Measurements from ENCODE around the gene SHROOM4.

The SHROOM4 gene

DNA sequence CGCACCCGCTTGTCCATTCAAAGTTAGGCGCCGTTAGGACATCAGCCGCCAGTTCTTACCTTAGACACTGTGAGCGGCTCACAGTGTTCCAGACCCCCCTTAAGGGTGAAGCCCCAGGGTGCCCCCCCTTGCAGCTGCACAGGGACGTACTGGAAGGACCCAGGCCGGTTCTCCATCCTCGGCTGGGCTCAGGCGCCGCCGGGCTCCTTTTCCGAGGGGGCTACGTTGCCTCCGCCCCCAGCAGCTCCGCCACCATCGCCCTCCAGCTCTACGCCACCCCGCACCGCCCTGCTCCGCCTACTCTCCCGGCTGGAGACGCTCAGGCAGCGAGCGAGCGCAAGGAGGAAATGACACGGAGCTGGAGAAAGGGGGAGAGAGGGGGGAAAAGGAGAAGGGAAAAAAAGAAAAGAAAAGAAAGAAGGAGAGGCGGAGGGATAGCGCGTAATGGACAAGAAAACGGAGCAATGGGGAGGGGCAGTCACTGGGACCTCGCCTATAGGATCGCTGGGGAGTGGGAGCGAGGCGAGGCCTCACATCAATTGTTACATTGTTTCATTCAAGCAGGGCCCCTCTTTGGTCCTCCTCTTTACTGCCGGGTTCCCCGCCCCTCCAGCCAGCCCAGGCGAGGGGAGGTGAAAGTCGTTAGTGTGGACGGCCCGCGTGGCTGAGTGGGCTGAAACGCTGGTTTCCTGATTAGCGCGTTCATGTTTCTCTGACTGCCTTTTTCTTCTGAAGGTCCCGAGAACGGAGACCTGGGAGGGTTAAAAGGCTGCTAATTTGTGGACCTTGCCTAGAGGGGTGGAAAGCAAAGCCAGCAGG lies at the start of gene SHROOM4:
TSS of gene SHROOM4 (minus strand) at position 352 of the 819 bp plus-strand sequence. CDS start at position 176, 176 bp downstream.
- no peak for DNase-seq (ENCODE audit: low read depth)

DNA sequence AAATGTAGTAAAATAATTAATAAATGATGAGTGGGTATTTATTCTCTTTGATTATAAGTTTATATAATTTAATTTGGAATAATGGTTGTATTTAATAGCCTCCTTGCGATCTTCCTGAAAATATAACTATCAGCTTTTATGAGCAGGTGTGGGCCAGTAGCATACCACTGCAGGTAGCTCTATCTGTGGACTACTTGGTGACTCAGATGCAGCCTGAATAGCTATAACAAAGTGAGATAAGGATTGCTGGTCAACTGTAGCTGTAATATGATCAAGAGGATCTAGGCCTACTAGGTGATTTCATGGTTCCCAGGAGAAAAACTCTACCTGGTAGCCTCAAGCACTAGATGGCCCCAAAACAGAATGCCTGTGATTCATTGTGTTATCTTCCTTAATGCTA lies 49.5 kb upstream of the SHROOM4 start:
- DNase-seq (ENCODE audit: low read depth), result no peak

DNA sequence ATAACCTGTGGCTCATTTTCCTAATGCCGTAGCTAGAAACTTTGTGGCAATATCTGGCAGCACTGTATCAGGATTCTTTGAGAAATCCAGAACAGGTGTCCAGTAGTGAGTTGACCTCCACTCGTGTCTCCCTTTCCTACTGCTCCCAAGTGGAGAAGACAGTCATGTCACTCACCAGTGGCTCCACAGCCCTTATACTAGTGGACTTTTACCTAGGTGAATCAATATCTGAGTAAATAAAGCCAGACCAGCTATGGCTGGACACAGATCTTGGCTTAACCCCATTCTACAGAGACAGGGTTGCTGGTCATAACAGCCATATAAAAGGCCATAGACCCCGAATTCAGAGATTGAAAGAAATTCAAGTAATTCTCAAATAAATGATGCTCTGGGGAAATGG lies 46.5 kb upstream of the SHROOM4 start:
- no peak for DNase-seq (ENCODE audit: low read depth)

- DNase-seq (ENCODE audit: low read depth), result no peak
Observed at GRCh38 chrX:50858548-50858947, 44.6 kb upstream of the SHROOM4 start.

- no peak for DNase-seq (ENCODE audit: low read depth)
Observed at GRCh38 chrX:50853399-50853798, 39.4 kb upstream of the SHROOM4 start.

DNA sequence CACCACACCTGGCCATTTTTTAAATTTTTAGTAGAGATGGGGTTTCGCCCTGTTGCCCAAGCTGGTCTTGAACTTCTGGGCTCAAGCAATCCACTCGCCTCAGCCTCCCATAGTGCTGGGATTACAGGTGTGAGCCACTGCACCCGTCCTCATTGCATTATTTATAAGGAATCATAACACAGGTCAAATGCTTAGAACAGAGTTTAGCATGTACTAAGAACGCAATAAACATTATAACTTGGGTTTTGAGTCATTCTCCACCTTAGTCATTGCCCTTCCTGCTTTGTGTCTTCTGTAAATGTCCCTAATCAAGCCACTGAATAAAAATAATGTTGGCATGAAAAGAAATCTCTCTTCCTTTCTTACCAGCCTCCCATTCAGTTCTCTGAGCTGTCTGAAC lies 38.5 kb upstream of the SHROOM4 start:
- DNase-seq (ENCODE audit: low read depth), result no peak

- DNase-seq (ENCODE audit: low read depth), result no peak
Observed at GRCh38 chrX:50842221-50842620, 28.2 kb upstream of the SHROOM4 start.

- no peak for DNase-seq (ENCODE audit: low read depth)
Observed at GRCh38 chrX:50839730-50840129, 25.7 kb upstream of the SHROOM4 start.

- DNase-seq (ENCODE audit: low read depth), result no peak
Observed at GRCh38 chrX:50838820-50839600, 25.0 kb upstream of the SHROOM4 start.

DNA sequence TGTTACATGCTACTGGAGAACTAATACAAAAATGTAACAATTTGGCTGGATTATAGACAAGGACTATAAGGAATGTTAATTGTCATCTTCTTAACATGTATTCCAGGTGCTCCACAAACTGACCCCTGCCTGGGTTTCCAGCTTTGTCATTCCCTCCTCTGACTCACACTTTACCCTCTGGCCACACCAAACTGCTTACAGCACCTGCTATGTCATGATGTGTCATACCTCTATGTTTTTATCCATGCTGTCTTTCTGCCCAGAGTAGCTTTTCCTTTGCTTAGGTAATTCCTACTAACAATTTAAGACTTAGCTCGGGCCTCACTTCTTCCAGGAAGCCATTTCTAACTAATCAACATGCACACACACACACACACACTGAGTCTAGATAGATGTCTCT lies 14.0 kb upstream of the SHROOM4 start:
- DNase-seq (ENCODE audit: low read depth), result no peak

GRCh38 chrX:50825825-50826224 lies 11.8 kb upstream of the SHROOM4 start:
- no peak for DNase-seq (ENCODE audit: low read depth)

DNA sequence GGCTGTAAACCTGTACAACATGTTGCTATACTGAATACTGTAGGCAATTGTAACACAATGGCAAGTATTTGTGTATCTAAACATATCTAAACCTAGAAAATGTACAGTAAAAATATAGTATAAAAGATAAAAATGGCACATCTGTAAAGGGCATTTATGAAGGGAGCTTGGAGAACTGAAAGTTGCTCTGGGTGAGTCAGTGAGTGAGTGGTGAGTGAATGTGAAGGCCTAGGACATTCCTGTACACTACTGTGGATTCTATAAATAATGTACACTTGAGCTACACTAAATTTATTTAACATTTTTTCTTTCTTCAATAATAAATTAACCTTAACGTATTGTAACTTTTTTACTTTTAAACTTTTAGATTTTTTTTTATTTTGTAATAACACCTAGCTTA lies 5.0 kb upstream of the SHROOM4 start:
- no peak for DNase-seq (ENCODE audit: low read depth)

DNA sequence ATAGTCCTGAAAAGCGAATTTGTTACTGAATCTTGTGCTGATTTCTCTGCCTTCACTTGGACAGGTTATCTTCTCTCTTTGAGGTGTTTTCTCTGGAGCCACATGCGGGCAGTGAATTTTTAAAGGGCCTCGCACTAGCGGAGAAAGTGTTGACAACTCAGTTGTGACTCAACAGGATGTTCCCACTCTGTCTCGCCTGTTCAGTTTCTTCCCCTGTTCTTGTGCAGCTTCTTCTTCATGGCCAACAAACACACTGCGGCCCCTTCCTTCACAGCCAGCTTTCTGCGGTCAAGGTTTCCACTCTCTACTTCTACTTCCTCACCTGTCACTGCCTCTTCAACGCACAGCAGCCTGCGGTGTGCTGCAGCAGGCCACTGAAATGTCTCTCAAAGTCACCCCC lies 1.1 kb upstream of the SHROOM4 start:
- DNase-seq (ENCODE audit: low read depth), result no peak

- DNase-seq (ENCODE audit: low read depth), result no peak
Observed at GRCh38 chrX:50814701-50815100, 707 bp upstream of the SHROOM4 start.

GRCh38 chrX:50812995-50813842 lies 775 bp downstream of the SHROOM4 start:
- no peak for DNase-seq (ENCODE audit: low read depth)

GRCh38 chrX:50805276-50805675 lies 8.7 kb downstream of the SHROOM4 start:
- DNase-seq (ENCODE audit: low read depth), result no peak

GRCh38 chrX:50801135-50801534 lies 12.9 kb downstream of the SHROOM4 start:
- no peak for DNase-seq (ENCODE audit: low read depth)

GRCh38 chrX:50799531-50799961 lies 14.4 kb downstream of the SHROOM4 start:
- DNase-seq (ENCODE audit: low read depth), result no peak

GRCh38 chrX:50798783-50799182 lies 15.2 kb downstream of the SHROOM4 start:
- DNase-seq (ENCODE audit: low read depth), result no peak

- DNase-seq (ENCODE audit: low read depth), result no peak
Observed at GRCh38 chrX:50787099-50787498, 26.9 kb downstream of the SHROOM4 start.

- DNase-seq (ENCODE audit: low read depth), result no peak
Observed at GRCh38 chrX:50780144-50780543, 33.9 kb downstream of the SHROOM4 start.

GRCh38 chrX:50779694-50780093 lies 34.3 kb downstream of the SHROOM4 start:
- no peak for DNase-seq (ENCODE audit: low read depth)
